Chondrocyte (in vitro differentiated cells): ENCODE results near the gene CORO1C. TPM values are rescaled to one million over a fixed set of nuclear protein-coding genes. Genes with fewer than 3 reads are reported as not detected.

ENCODE experiments used
- DNase-seq: peaks from one replicate; pipeline ENCODE4 v3.0.0; 2021; ENCODE audit warnings: mixed read lengths, low spot score
- H3K27ac Mint-ChIP-seq: one replicate; pipeline ENCODE4 v1.8.0; 2021; ENCODE audit warnings: mild to moderate bottlenecking, moderate library complexity, mixed read lengths; ENCODE audit not compliant: unreplicated experiment
- H3K27me3 Mint-ChIP-seq: 2 replicates; pipeline ENCODE4 v1.8.0; 2021; ENCODE audit warnings: low read depth, mixed read lengths
- H3K36me3 Mint-ChIP-seq: 2 replicates; pipeline ENCODE4 v1.8.0; 2021; ENCODE audit warnings: low read depth, mixed read lengths
- H3K4me1 Mint-ChIP-seq: 2 replicates; pipeline ENCODE4 v1.8.0; 2021; ENCODE audit warnings: low read depth, mild to moderate bottlenecking, mixed read lengths
- H3K4me3 Mint-ChIP-seq: one replicate; pipeline ENCODE4 v1.8.0; 2021; ENCODE audit warnings: mild to moderate bottlenecking, moderate library complexity, mixed read lengths; ENCODE audit not compliant: unreplicated experiment
- H3K9me3 Mint-ChIP-seq: 2 replicates; pipeline ENCODE4 v1.8.0; 2021; ENCODE audit warnings: low read depth, mixed read lengths
- CTCF ChIP-seq: fragments of 200-600 bp; sonication (generic); IDR thresholded peaks from 2 replicates; pipeline ENCODE4 v1.5.0; 2021; ENCODE audit warnings: antibody characterized with exemption, mild to moderate bottlenecking, moderate library complexity
- total RNA-seq: library from RNA; stranded (reverse); gene quantifications from 3 replicates; pipeline ENCODE4 v1.2.1, GENCODE V29; 2021

CORO1C gene
- total RNA-seq, 1 donor from 2014 or later: 336 TPM

GRCh38 chr12:108623577-108623976, 107.7 kb downstream of the CORO1C start:
- no peak overlapping the region for H3K27ac Mint-ChIP-seq
- peaks cover 12% of the 10 kb centered on the region for H3K4me1 Mint-ChIP-seq
- no peak overlapping the region for H3K4me3 Mint-ChIP-seq
- no peaks in the 10 kb centered on the region for H3K27me3 Mint-ChIP-seq
- H3K36me3 Mint-ChIP-seq: no peaks in the 10 kb centered on the region
- no peaks in the 10 kb centered on the region for H3K9me3 Mint-ChIP-seq
- no peak for TF ChIP-seq CTCF
- DNase-seq: no peak

- TF ChIP-seq CTCF: no peak
- H3K9me3 Mint-ChIP-seq: no peaks in the 10 kb centered on the region
- no peak overlapping the region for H3K27ac Mint-ChIP-seq
- H3K27me3 Mint-ChIP-seq: no peaks in the 10 kb centered on the region
- H3K4me1 Mint-ChIP-seq: peaks cover 12% of the 10 kb centered on the region
- no peak overlapping the region for H3K4me3 Mint-ChIP-seq
- DNase-seq: no peak
- H3K36me3 Mint-ChIP-seq: no peaks in the 10 kb centered on the region
Measured at GRCh38 chr12:108622921-108623514, 108.3 kb downstream of the CORO1C start.

- no peak for DNase-seq
- no peaks in the 10 kb centered on the region for H3K9me3 Mint-ChIP-seq
- no peak for TF ChIP-seq CTCF
- no peaks in the 10 kb centered on the region for H3K36me3 Mint-ChIP-seq
- peaks cover 18% of the 10 kb centered on the region for H3K4me1 Mint-ChIP-seq
- H3K27ac Mint-ChIP-seq: no peak overlapping the region
- no peak overlapping the region for H3K4me3 Mint-ChIP-seq
- H3K27me3 Mint-ChIP-seq: no peaks in the 10 kb centered on the region
Measured at GRCh38 chr12:108622421-108622820, 108.9 kb downstream of the CORO1C start.

- no peak for DNase-seq
- TF ChIP-seq CTCF: no peak
- peaks cover 25% of the 10 kb centered on the region for H3K4me1 Mint-ChIP-seq
- peaks cover 3% of the 10 kb centered on the region for H3K36me3 Mint-ChIP-seq
- H3K27me3 Mint-ChIP-seq: no peaks in the 10 kb centered on the region
- no peak overlapping the region for H3K27ac Mint-ChIP-seq
- no peaks in the 10 kb centered on the region for H3K9me3 Mint-ChIP-seq
- H3K4me3 Mint-ChIP-seq: no peak overlapping the region
Measured at GRCh38 chr12:108621161-108621560, 110.2 kb downstream of the CORO1C start.

- Mint-ChIP-seq H3K4me1 (peaks cover 25% of the 10 kb centered on the region), H3K36me3 (peaks cover 3% of the 10 kb centered on the region), H3K4me3 (no peak overlapping the region), H3K9me3 (peaks cover 4% of the 10 kb centered on the region), H3K27ac (no peak overlapping the region), H3K27me3 (no peaks in the 10 kb centered on the region)
- no peak for DNase-seq
- no peak for TF ChIP-seq CTCF
Measured at GRCh38 chr12:108620236-108620879, 111.0 kb downstream of the CORO1C start.
